HEK293 (cell line): Measurements from ENCODE around the gene TDO2.

Experiments used
- CTCF ChIA-PET: fragments of 350-600 bp; formaldehyde crosslinking; extraction: SDS; loops from one replicate; lab custom pipeline; 2021; ENCODE audit warnings: antibody characterized with exemption; lab: Yijun Ruan, JAX
- POLR2A ChIA-PET: fragments of 300-600 bp; formaldehyde crosslinking; extraction: SDS; loops from one replicate; lab custom pipeline; 2020; ENCODE audit warnings: antibody characterized with exemption, inconsistent platforms; lab: Yijun Ruan, JAX
- H3K27ac ChIP-seq: fragments of 200-500 bp; sonication (Bioruptor generic); 2 replicates; pipeline ENCODE4 v1.5.1; 2014; ENCODE audit warnings: low read depth, low read length, control low read depth, inconsistent platforms; ENCODE audit errors: extremely low read depth
- H3K36me3 ChIP-seq, 2 experiments: fragments of 200-500 bp in 1 of 2; sonication (Bioruptor generic) in 1 of 2; 1 replicate in 1 of 2; 2 replicates in 1 of 2; pipeline ENCODE4 v1.5.1; 2014 to 2017; ENCODE audit warnings: inconsistent platforms in 2 of 2, low read length in 2 of 2; ENCODE audit not compliant: control insufficient read depth in 2 of 2, insufficient read depth in 1 of 2
- H3K4me1 ChIP-seq: fragments of 200-500 bp; sonication (Bioruptor generic); 2 replicates; pipeline ENCODE4 v1.5.1; 2014; ENCODE audit warnings: mild to moderate bottlenecking, low read length, inconsistent platforms; ENCODE audit not compliant: control insufficient read depth, insufficient read depth
- H3K4me3 ChIP-seq: 2 replicates; pipeline ENCODE4 v1.5.1; 2011; ENCODE audit warnings: low read depth, mild to moderate bottlenecking, control low read depth, low read length, moderate library complexity
- H3K9me3 ChIP-seq: fragments of 200-500 bp; sonication (Bioruptor generic); 2 replicates; pipeline ENCODE4 v1.5.1; 2014; ENCODE audit warnings: low read depth, low read length, inconsistent platforms; ENCODE audit not compliant: control insufficient read depth, insufficient read depth
- GLIS1 ChIP-seq: fragments of 450-650 bp; formaldehyde crosslinking; IDR thresholded peaks from 2 replicates; pipeline ENCODE4 v1.5.1; 2016; ENCODE audit warnings: missing biosample characterization, missing genetic modification characterization
- IKZF3 ChIP-seq: fragments of 450-650 bp; IDR thresholded peaks from 2 replicates; pipeline ENCODE4 v1.5.0; 2018; ENCODE audit warnings: missing biosample characterization, mild to moderate bottlenecking, missing genetic modification characterization, moderate library complexity
- KLF9 ChIP-seq: fragments of 450-650 bp; formaldehyde crosslinking; IDR thresholded peaks from 2 replicates; pipeline ENCODE4 v1.5.1; 2016; ENCODE audit warnings: missing biosample characterization, missing genetic modification characterization, low read depth
- SP7 ChIP-seq: fragments of 450-650 bp; formaldehyde crosslinking; IDR thresholded peaks from 2 replicates; pipeline ENCODE4 v1.5.1; 2016; ENCODE audit warnings: missing biosample characterization, missing genetic modification characterization
- WT1 ChIP-seq: fragments of 450-650 bp; formaldehyde crosslinking; IDR thresholded peaks from 2 replicates; pipeline ENCODE4 v1.5.1; 2016; ENCODE audit warnings: missing biosample characterization, missing genetic modification characterization
- ZBTB48 ChIP-seq: fragments of 450-650 bp; formaldehyde crosslinking; IDR thresholded peaks from 2 replicates; pipeline ENCODE4 v1.5.1; 2016; ENCODE audit warnings: missing biosample characterization, missing genetic modification characterization
- ZNF133 ChIP-seq: fragments of 450-650 bp; formaldehyde crosslinking; IDR thresholded peaks from 2 replicates; pipeline ENCODE4 v1.5.1; 2016; ENCODE audit warnings: missing biosample characterization, missing genetic modification characterization
- ZNF175 ChIP-seq: fragments of 450-650 bp; formaldehyde crosslinking; IDR thresholded peaks from 2 replicates; pipeline ENCODE4 v1.5.1; 2016; ENCODE audit warnings: missing biosample characterization, missing genetic modification characterization
- ZNF23 ChIP-seq: fragments of 450-650 bp; formaldehyde crosslinking; IDR thresholded peaks from 2 replicates; pipeline ENCODE4 v1.5.1; 2016; ENCODE audit warnings: missing biosample characterization, missing genetic modification characterization, borderline replicate concordance
- ZNF302 ChIP-seq: fragments of 450-650 bp; formaldehyde crosslinking; IDR thresholded peaks from 2 replicates; pipeline ENCODE4 v1.5.1; 2016; ENCODE audit warnings: missing biosample characterization, missing genetic modification characterization, low read depth
- ZNF37A ChIP-seq: fragments of 450-650 bp; IDR thresholded peaks from 2 replicates; pipeline ENCODE4 v1.5.1; 2018; ENCODE audit warnings: missing biosample characterization, missing genetic modification characterization
- ZNF404 ChIP-seq: fragments of 450-650 bp; formaldehyde crosslinking; IDR thresholded peaks from 2 replicates; pipeline ENCODE4 v1.5.1; 2017; ENCODE audit warnings: missing biosample characterization, missing genetic modification characterization
- ZNF488 ChIP-seq: fragments of 450-650 bp; formaldehyde crosslinking; IDR thresholded peaks from 2 replicates; pipeline ENCODE4 v1.5.1; 2016; ENCODE audit warnings: missing biosample characterization, missing genetic modification characterization
- ZNF560 ChIP-seq: fragments of 450-650 bp; formaldehyde crosslinking; IDR thresholded peaks from 2 replicates; pipeline ENCODE4 v1.5.1; 2017; ENCODE audit warnings: missing biosample characterization, missing genetic modification characterization, borderline replicate concordance
- TF ChIP-seq, protein P1 (sequence below): fragments of 450-650 bp; formaldehyde crosslinking; IDR thresholded peaks from 2 replicates; pipeline ENCODE4 v1.5.1; 2016; ENCODE audit warnings: missing biosample characterization, missing genetic modification characterization

The TDO2 gene

GRCh38 chr4:155966731-155967395 is 63.4 kb downstream of the TDO2 start:
- Histone ChIP-seq H3K27ac (no peak overlapping the region), H3K4me1 (no peaks in the 10 kb centered on the region), H3K36me3 (no peaks in the 10 kb centered on the region), H3K4me3 (no peak overlapping the region), H3K9me3 (no peaks in the 10 kb centered on the region)
- POLR2A ChIA-PET = no interaction called here
- CTCF ChIA-PET = no interaction called here
- TF ChIP-seq ZNF404 (tag by site-specific recombination) (no peak), ZNF302 (no peak), ZNF37A (tag by site-specific recombination) (no peak), ZNF23 (no peak), ZNF560 (tag by site-specific recombination) (no peak), ZBTB48 (tag by site-specific recombination) (no peak), ZNF175 (tag by site-specific recombination) (no peak), KLF9 (no peak), ZNF488 (tag by site-specific recombination) (no peak), IKZF3 (tag by site-specific recombination) (no peak), SP7 (tag by site-specific recombination) (no peak), ZNF133 (tag by site-specific recombination) (no peak), WT1 (tag by site-specific recombination) (no peak), GLIS1 (tag by site-specific recombination) (no peak)
- TF ChIP-seq, protein P1, sequence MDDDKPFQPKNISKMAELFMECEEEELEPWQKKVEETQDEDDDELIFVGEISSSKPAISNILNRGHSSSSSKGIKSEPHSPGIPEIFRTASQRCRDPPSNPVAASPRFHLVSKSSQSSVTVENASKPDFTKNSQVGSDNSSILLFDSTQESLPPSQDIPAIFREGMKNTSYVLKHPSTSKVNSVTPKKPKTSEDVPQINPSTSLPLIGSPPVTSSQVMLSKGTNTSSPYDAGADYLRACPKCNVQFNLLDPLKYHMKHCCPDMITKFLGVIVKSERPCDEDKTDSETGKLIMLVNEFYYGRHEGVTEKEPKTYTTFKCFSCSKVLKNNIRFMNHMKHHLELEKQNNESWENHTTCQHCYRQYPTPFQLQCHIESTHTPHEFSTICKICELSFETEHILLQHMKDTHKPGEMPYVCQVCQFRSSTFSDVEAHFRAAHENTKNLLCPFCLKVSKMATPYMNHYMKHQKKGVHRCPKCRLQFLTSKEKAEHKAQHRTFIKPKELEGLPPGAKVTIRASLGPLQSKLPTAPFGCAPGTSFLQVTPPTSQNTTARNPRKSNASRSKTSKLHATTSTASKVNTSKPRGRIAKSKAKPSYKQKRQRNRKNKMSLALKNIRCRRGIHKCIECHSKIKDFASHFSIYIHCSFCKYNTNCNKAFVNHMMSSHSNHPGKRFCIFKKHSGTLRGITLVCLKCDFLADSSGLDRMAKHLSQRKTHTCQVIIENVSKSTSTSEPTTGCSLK (tag by site-specific recombination) = no peak
- TF ChIP-seq, all 188 proteins: peak for 0
